ENCODE measurements around the gene PPARD. TPM values are rescaled to one million over a fixed set of nuclear protein-coding genes. Genes with fewer than 3 reads are reported as not detected.

Gene PPARD
- polyA plus RNA-seq, 1 experiment, result 26.9 TPM

- DNase-seq (ENCODE audit: low read depth, low spot score), result peak; percentile 39
- ChIA-PET POLR2A (interaction anchor here (0.7 to 1.3 kb wide), 6 partner anchors 22 to 236 kb away, joined by 3 to 8 read pairs (median 4); partner anchors contain the start of genes PPARD, SCUBE3 and ZNF76), CTCF (interaction anchor here (0.6 to 9.4 kb wide), 25 partner anchors 9 to 244 kb away, joined by 3 to 201 read pairs (median 3); partner anchors contain the start of gene PPARD)
- Histone ChIP-seq H3K27me3 (ENCODE audit: control insufficient read depth, insufficient read depth, low read length) (no peaks in the 10 kb centered on the region), H3K9me3 (ENCODE audit: control insufficient read depth, insufficient read depth, low read length) (no peaks in the 10 kb centered on the region; the same call in 1 of the 2 replicates), H3K27ac (ENCODE audit: low read depth, low read length) (no peak overlapping the region), H3K4me3 (ENCODE audit: low read depth, low read length) (no peak overlapping the region)
- TF ChIP-seq, protein P1, sequence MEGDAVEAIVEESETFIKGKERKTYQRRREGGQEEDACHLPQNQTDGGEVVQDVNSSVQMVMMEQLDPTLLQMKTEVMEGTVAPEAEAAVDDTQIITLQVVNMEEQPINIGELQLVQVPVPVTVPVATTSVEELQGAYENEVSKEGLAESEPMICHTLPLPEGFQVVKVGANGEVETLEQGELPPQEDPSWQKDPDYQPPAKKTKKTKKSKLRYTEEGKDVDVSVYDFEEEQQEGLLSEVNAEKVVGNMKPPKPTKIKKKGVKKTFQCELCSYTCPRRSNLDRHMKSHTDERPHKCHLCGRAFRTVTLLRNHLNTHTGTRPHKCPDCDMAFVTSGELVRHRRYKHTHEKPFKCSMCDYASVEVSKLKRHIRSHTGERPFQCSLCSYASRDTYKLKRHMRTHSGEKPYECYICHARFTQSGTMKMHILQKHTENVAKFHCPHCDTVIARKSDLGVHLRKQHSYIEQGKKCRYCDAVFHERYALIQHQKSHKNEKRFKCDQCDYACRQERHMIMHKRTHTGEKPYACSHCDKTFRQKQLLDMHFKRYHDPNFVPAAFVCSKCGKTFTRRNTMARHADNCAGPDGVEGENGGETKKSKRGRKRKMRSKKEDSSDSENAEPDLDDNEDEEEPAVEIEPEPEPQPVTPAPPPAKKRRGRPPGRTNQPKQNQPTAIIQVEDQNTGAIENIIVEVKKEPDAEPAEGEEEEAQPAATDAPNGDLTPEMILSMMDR (IDR thresholded peaks at IDR 0.05; ENCODE audit: low read depth, low read length), result peak; percentile 77
Observed at GRCh38 chr6:35449287-35449881, 107.0 kb downstream of the PPARD start.

DNA sequence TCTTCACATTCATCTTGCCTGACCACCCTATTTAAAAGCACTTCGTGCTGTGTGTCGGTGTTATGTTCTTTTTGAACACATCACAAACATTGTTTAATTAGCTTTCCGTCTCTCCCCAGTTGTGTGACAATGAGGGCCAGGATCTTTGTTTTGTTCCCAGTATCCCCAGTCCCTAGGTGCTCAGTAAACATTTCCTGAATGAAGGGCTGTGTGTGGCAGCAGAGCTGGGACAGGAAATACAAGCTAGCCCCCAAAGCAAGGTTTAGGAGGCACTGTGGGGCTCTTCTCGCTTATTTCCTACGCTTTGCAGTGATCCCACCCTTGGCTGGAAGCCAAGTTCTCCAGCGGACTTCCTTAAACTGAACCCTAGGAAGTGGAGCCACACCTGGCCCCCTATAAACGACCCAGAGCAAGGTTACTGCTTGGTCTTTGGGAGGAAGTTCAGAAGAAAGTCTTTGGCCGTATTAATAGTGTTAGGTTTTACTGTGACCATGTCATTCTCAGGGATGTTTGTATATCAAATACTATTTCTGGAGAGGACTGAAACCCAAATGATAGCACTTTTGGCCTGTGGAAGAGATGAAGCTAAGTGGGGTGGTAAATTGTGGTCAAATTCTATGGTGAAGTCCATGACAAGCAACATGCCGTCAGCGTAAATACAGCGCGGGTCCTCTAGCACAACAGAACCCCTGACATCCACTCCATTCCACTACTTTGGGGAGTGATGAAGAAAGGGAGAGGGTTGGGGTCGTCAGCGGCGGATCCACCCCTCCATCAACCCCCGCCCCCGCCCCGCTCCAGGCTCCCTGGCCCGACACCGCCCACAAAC is 109.2 kb downstream of the PPARD start:
- Histone ChIP-seq H3K4me3 (ENCODE audit: low read depth, low read length) (peak overlapping the region; percentile 75), H3K9me3 (ENCODE audit: control insufficient read depth, insufficient read depth, low read length) (no peaks in the 10 kb centered on the region; the same call in 1 of the 2 replicates), H3K27me3 (ENCODE audit: control insufficient read depth, insufficient read depth, low read length) (no peaks in the 10 kb centered on the region), H3K27ac (ENCODE audit: low read depth, low read length) (no peak overlapping the region)
- TF ChIP-seq, protein P1 (IDR thresholded peaks at IDR 0.05; ENCODE audit: low read depth, low read length), result no peak
- ChIA-PET CTCF (interaction anchor here (0.6 to 9.4 kb wide), 9 partner anchors 11 to 158 kb away, joined by 3 to 201 read pairs (median 5); partner anchors contain the start of genes DEF6 and PPARD), POLR2A (interaction anchor here (0.6 to 2.0 kb wide), 3 partner anchors 20 to 110 kb away, joined by 3 to 6 read pairs (median 4); partner anchors contain the start of gene PPARD)
- DNase-seq (ENCODE audit: low read depth, low spot score), result no peak

DNA sequence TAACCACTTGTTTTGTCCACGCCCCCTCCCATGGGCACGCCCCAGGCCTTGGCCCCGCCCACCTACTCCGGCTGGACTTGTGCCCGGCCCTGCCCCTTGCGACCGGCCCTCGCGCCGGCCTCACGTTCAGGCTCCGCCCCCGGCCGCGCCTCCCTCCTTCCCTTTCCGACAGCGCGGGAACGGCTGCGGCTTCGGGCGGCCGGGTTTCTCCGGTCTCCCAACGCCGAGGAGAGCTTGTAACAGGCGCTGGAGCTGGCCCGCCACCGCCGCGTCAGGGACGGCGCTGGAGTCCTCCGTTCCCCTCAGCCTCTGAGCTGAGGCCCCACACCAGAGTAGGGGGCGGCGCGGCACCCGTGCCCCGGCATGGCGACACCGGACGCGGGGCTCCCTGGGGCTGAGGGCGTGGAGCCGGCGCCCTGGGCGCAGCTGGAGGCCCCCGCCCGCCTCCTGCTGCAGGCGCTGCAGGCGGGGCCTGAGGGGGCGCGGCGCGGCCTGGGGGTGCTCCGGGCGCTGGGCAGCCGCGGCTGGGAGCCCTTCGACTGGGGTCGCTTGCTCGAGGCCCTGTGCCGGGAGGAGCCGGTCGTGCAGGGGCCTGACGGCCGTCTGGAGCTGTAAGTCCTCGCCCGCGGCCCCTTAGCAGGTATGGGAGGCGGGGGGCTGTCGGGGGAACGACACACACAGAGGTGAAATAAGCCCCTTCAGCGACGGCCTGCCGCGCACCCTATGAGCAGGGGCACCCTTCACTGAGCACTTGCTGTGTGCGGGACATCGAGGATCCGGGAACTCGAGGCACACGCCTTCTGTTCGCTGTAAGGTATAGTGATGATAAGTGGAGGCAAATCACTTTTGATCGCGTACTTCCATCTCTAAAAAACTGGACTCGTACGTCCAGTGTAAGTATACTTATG is 110.1 kb downstream of the PPARD start, which contains the start of gene FANCE:
TSS of gene FANCE (plus strand) at position 156 of the 908 bp plus-strand sequence. CDS start at position 364, 208 bp downstream.
- DNase-seq (ENCODE audit: low read depth, low spot score), result peak; percentile 74
- Histone ChIP-seq H3K27ac (ENCODE audit: low read depth, low read length) (no peak within 1 kb of the TSS), H3K27me3 (ENCODE audit: control insufficient read depth, insufficient read depth, low read length) (no peaks in the 10 kb centered on the region), H3K9me3 (ENCODE audit: control insufficient read depth, insufficient read depth, low read length) (no peaks in the 10 kb centered on the region; the same call in 1 of the 2 replicates), H3K4me3 (ENCODE audit: low read depth, low read length) (peak within 1 kb of the TSS; percentile 75)
- ChIA-PET CTCF (interaction anchor here (1.2 to 9.4 kb wide), 4 partner anchors 32 to 154 kb away, joined by 3 to 201 read pairs (median 4); partner anchors contain the start of genes DEF6 and PPARD), POLR2A (interaction anchor here (0.6 to 2.0 kb wide), 3 partner anchors 24 to 110 kb away, joined by 3 to 6 read pairs (median 4); partner anchors contain the start of gene PPARD)
- TF ChIP-seq, protein P1 (IDR thresholded peaks at IDR 0.05; ENCODE audit: low read depth, low read length), result no peak

DNA sequence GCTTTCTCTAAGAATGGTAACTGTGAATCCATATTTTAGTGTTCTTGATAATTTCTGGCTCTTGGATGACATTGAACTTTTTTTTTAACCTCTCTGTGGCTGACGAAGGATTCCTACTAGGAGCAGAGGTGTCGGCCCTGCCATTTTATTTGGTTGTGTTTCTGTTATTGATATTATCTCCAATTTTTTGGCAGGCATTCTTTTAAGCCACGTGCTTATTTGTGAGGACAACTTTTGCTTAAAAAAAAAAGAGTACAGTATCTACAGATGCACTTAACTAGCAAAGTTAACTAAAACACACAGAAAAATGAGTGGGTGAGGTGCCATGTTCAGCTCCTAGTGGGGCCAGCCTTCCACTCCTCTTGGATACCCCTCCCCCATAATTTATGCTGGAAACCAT is 110.9 kb downstream of the PPARD start:
- DNase-seq (ENCODE audit: low read depth, low spot score), result no peak
- POLR2A ChIA-PET, result interaction anchor here (0.7 kb wide), 1 partner anchor 15 kb away, joined by 3 read pairs; no protein-coding TSS in a partner anchor
- Histone ChIP-seq H3K27me3 (ENCODE audit: control insufficient read depth, insufficient read depth, low read length) (no peaks in the 10 kb centered on the region), H3K27ac (ENCODE audit: low read depth, low read length) (no peak overlapping the region), H3K9me3 (ENCODE audit: control insufficient read depth, insufficient read depth, low read length) (no peaks in the 10 kb centered on the region; the same call in 1 of the 2 replicates), H3K4me3 (ENCODE audit: low read depth, low read length) (peak overlapping the region; percentile 75)
- CTCF ChIA-PET, result interaction anchor here (1.0 to 9.4 kb wide), 4 partner anchors 13 to 110 kb away, joined by 4 to 201 read pairs (median 5); partner anchors contain the start of gene PPARD
- TF ChIP-seq, protein P1 (IDR thresholded peaks at IDR 0.05; ENCODE audit: low read depth, low read length), result no peak
